ENCODE data around the gene DAZAP1. TPM values are rescaled to one million over a fixed set of nuclear protein-coding genes. Genes with fewer than 3 reads are reported as not detected.

The DAZAP1 gene
- polyA plus RNA-seq, 1 of the 3 experiments (the other 2 are of a cell fraction) = 54.3 TPM

DNA sequence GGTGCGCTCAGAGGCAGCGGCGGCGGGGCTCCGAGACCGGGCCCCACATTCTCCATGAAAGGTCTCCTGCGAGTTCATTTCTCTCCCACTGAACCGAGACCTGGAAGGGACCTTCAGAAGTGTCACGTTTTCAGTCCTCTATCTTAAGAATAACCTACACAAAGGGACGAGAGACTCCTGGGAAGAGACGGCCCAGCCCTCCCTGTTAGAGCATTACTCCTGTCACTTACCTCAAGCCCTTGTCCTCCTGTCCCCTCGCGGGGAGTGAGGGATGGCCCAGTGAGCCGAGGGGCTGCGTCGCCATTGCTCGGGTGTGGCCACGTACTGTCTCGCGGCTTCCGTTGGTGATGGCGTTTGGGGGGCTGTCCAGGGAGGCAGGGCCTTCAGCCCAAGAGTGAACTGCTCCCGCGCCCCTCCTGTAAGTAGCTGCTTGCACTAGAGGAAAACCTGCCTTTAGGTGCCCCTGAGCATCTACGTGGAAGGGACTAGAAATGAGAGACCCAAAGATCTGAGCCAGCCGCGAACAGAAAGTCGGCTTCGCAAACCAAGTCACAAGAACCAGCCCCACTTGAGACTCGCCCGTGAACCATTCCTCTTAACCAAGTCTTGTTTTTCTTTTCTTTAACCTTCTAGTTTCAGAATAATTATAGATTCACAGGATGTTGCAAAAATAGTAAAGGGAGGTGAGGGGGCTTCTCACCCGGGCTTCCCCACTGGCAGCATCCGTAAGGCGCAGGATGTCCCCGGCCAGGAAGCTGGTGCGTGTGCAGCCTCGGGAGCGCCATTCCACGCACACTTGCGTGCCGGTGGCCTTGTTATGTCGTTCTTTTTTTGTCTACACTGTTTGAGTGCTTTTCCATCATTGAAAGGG lies 44.8 kb upstream of the DAZAP1 start:
- TF ChIP-seq GATA2 (CRISPR knock-in tag; IDR thresholded peaks at IDR 0.05) (no peak), TCF12 (IDR thresholded peaks at IDR 0.05) (no peak), EP300 (IDR thresholded peaks at IDR 0.05; ENCODE audit: borderline replicate concordance in 1 of 2, low read depth in 1 of 2, low read length in 1 of 2) (no peak), NRF1 (IDR thresholded peaks at IDR 0.05; ENCODE audit: low read depth, low read length) (no peak), FOXM1 (IDR thresholded peaks at IDR 0.05; ENCODE audit: low read depth) (no peak), MXI1 (IDR thresholded peaks at IDR 0.05; ENCODE audit: low read depth, low read length) (no peak), ELF1 (IDR thresholded peaks at IDR 0.05) (no peak), SIN3A (IDR thresholded peaks at IDR 0.05; ENCODE audit: borderline replicate concordance, low read depth, low read length) (no peak), EZH2phosphoT487 (IDR thresholded peaks at IDR 0.05; ENCODE audit: borderline replicate concordance, low read depth) (no peak)
- TF ChIP-seq, protein P1, sequence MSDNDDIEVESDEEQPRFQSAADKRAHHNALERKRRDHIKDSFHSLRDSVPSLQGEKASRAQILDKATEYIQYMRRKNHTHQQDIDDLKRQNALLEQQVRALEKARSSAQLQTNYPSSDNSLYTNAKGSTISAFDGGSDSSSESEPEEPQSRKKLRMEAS (IDR thresholded peaks at IDR 0.05; ENCODE audit: low read depth) = no peak
- TF ChIP-seq, protein P2, sequence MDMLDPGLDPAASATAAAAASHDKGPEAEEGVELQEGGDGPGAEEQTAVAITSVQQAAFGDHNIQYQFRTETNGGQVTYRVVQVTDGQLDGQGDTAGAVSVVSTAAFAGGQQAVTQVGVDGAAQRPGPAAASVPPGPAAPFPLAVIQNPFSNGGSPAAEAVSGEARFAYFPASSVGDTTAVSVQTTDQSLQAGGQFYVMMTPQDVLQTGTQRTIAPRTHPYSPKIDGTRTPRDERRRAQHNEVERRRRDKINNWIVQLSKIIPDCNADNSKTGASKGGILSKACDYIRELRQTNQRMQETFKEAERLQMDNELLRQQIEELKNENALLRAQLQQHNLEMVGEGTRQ (IDR thresholded peaks at IDR 0.05; ENCODE audit: borderline replicate concordance, low read depth, low read length) = no peak
- TF ChIP-seq, protein P3, sequence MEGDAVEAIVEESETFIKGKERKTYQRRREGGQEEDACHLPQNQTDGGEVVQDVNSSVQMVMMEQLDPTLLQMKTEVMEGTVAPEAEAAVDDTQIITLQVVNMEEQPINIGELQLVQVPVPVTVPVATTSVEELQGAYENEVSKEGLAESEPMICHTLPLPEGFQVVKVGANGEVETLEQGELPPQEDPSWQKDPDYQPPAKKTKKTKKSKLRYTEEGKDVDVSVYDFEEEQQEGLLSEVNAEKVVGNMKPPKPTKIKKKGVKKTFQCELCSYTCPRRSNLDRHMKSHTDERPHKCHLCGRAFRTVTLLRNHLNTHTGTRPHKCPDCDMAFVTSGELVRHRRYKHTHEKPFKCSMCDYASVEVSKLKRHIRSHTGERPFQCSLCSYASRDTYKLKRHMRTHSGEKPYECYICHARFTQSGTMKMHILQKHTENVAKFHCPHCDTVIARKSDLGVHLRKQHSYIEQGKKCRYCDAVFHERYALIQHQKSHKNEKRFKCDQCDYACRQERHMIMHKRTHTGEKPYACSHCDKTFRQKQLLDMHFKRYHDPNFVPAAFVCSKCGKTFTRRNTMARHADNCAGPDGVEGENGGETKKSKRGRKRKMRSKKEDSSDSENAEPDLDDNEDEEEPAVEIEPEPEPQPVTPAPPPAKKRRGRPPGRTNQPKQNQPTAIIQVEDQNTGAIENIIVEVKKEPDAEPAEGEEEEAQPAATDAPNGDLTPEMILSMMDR (IDR thresholded peaks at IDR 0.05) = no peak
- TF ChIP-seq, protein P4, sequence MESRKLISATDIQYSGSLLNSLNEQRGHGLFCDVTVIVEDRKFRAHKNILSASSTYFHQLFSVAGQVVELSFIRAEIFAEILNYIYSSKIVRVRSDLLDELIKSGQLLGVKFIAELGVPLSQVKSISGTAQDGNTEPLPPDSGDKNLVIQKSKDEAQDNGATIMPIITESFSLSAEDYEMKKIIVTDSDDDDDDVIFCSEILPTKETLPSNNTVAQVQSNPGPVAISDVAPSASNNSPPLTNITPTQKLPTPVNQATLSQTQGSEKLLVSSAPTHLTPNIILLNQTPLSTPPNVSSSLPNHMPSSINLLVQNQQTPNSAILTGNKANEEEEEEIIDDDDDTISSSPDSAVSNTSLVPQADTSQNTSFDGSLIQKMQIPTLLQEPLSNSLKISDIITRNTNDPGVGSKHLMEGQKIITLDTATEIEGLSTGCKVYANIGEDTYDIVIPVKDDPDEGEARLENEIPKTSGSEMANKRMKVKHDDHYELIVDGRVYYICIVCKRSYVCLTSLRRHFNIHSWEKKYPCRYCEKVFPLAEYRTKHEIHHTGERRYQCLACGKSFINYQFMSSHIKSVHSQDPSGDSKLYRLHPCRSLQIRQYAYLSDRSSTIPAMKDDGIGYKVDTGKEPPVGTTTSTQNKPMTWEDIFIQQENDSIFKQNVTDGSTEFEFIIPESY (IDR thresholded peaks at IDR 0.05; ENCODE audit: borderline replicate concordance, low read depth) = no peak
- TF ChIP-seq, protein P5, sequence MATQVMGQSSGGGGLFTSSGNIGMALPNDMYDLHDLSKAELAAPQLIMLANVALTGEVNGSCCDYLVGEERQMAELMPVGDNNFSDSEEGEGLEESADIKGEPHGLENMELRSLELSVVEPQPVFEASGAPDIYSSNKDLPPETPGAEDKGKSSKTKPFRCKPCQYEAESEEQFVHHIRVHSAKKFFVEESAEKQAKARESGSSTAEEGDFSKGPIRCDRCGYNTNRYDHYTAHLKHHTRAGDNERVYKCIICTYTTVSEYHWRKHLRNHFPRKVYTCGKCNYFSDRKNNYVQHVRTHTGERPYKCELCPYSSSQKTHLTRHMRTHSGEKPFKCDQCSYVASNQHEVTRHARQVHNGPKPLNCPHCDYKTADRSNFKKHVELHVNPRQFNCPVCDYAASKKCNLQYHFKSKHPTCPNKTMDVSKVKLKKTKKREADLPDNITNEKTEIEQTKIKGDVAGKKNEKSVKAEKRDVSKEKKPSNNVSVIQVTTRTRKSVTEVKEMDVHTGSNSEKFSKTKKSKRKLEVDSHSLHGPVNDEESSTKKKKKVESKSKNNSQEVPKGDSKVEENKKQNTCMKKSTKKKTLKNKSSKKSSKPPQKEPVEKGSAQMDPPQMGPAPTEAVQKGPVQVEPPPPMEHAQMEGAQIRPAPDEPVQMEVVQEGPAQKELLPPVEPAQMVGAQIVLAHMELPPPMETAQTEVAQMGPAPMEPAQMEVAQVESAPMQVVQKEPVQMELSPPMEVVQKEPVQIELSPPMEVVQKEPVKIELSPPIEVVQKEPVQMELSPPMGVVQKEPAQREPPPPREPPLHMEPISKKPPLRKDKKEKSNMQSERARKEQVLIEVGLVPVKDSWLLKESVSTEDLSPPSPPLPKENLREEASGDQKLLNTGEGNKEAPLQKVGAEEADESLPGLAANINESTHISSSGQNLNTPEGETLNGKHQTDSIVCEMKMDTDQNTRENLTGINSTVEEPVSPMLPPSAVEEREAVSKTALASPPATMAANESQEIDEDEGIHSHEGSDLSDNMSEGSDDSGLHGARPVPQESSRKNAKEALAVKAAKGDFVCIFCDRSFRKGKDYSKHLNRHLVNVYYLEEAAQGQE (IDR thresholded peaks at IDR 0.05; ENCODE audit: low read depth, low read length) = no peak
- TF ChIP-seq, protein P6, sequence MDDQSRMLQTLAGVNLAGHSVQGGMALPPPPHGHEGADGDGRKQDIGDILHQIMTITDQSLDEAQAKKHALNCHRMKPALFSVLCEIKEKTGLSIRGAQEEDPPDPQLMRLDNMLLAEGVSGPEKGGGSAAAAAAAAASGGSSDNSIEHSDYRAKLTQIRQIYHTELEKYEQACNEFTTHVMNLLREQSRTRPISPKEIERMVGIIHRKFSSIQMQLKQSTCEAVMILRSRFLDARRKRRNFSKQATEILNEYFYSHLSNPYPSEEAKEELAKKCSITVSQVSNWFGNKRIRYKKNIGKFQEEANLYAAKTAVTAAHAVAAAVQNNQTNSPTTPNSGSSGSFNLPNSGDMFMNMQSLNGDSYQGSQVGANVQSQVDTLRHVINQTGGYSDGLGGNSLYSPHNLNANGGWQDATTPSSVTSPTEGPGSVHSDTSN (IDR thresholded peaks at IDR 0.05) = no peak
- DNase-seq = no peak
- H4K20me1 ChIP-seq (ENCODE audit: insufficient read depth) = no peaks in the 10 kb centered on the region
- 93% methylated on average over 34 of the region's 42 CpGs for WGBS (ENCODE audit: low lambda C conversion rate)
- no peaks in the 10 kb centered on the region for H3K9me2 ChIP-seq
- ChIA-PET POLR2A (no interaction called here), CTCF (interaction anchor here (1.1 to 2.4 kb wide), 2 partner anchors 10 to 47 kb away, joined by 4 to 23 read pairs; no protein-coding TSS in a partner anchor)
- peak overlapping the region; percentile 86 for H3K4me2 ChIP-seq
- H3K27ac ChIP-seq (ENCODE audit: low read depth in 2 of 2, low read length in 1 of 2) = peak overlapping the region in 1 of 2 experiments; percentile 62; a peak in 2 of 4 replicates
- peaks cover 52 to 76% of the 10 kb centered on the region in 2 experiments for H3K36me3 ChIP-seq (replicated peaks in 1 of 2; ENCODE audit: control insufficient read depth in 1 of 2, insufficient read depth in 2 of 2, low read length in 1 of 2)
- no peaks in the 10 kb centered on the region for H3K27me3 ChIP-seq (ENCODE audit: insufficient read depth)
- peaks cover 24 to 25% of the 10 kb centered on the region in 2 experiments for H3K4me1 ChIP-seq (ENCODE audit: control insufficient read depth in 1 of 2, insufficient read depth in 2 of 2, low read depth in 1 of 2, low read length in 1 of 2)
- H2AFZ ChIP-seq (ENCODE audit: low read depth) = no peak overlapping the region
- H3K79me2 ChIP-seq (ENCODE audit: insufficient read depth) = peaks cover 23% of the 10 kb centered on the region; the same call in 1 of the 2 replicates
- no peak overlapping the region for H3K4me3 ChIP-seq (ENCODE audit: low read depth in 2 of 2, low read length in 1 of 2)
- no peak overlapping the region for H3K9ac ChIP-seq
- no peaks in the 10 kb centered on the region for H3K9me3 ChIP-seq
- H3F3A ChIP-seq (replicated peaks; ENCODE audit: insufficient read depth) = peaks cover 39% of the 10 kb centered on the region

All from SK-N-SH (cell line).